Measurements from ENCODE around the gene AGTR1.

The AGTR1 gene

DNA sequence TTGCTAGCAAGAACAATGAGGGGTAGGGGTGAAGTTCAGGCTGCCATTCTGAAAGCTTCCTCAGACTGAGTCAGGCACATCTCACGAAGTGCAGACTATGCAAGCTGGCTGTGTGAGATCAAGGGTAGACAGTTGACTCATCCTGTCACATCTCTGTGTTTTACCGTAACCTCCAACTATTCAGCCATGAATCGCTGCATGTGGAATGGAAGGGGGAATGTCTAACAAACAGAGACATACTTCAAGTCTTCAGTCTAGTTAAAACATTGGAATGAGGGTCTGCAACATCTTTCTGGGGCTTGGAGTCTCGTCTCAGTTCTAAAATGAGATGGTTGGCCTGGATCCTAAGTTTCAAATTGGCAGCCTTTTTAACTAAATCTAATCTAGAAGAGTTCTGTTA lies 25.9 kb downstream of the AGTR1 start:
- Histone ChIP-seq H3F3A (ENCODE audit: control insufficient read depth, insufficient read depth) (no peaks in the 10 kb centered on the region), H3K9me3 (ENCODE audit: control insufficient read depth, insufficient read depth, low read length) (no peaks in the 10 kb centered on the region), H4K20me1 (ENCODE audit: control insufficient read depth, insufficient read depth, low read depth, low read length) (no peaks in the 10 kb centered on the region), H3K4me1 (ENCODE audit: control insufficient read depth, low read length) (no peaks in the 10 kb centered on the region), H3K4me3 (ENCODE audit: low read length) (no peak overlapping the region), H3K36me3 (ENCODE audit: control insufficient read depth, low read length) (no peaks in the 10 kb centered on the region), H3K9me2 (replicated peaks; ENCODE audit: control insufficient read depth, low read length) (no peaks in the 10 kb centered on the region), H3K4me2 (ENCODE audit: low read length) (no peak overlapping the region), H3K27me3 (ENCODE audit: control insufficient read depth, low read length) (no peaks in the 10 kb centered on the region), H3K27ac (ENCODE audit: low read depth, low read length) (no peak overlapping the region), H3K79me2 (ENCODE audit: control insufficient read depth, low read length) (no peaks in the 10 kb centered on the region)
- TF ChIP-seq, protein P1, sequence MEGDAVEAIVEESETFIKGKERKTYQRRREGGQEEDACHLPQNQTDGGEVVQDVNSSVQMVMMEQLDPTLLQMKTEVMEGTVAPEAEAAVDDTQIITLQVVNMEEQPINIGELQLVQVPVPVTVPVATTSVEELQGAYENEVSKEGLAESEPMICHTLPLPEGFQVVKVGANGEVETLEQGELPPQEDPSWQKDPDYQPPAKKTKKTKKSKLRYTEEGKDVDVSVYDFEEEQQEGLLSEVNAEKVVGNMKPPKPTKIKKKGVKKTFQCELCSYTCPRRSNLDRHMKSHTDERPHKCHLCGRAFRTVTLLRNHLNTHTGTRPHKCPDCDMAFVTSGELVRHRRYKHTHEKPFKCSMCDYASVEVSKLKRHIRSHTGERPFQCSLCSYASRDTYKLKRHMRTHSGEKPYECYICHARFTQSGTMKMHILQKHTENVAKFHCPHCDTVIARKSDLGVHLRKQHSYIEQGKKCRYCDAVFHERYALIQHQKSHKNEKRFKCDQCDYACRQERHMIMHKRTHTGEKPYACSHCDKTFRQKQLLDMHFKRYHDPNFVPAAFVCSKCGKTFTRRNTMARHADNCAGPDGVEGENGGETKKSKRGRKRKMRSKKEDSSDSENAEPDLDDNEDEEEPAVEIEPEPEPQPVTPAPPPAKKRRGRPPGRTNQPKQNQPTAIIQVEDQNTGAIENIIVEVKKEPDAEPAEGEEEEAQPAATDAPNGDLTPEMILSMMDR (IDR thresholded peaks at IDR 0.05; ENCODE audit: low read depth, low read length, poor library complexity, severe bottlenecking) = no peak
- TF ChIP-seq EZH2phosphoT487 (IDR thresholded peaks at IDR 0.05; ENCODE audit: borderline replicate concordance, low read length) = no peak

DNA sequence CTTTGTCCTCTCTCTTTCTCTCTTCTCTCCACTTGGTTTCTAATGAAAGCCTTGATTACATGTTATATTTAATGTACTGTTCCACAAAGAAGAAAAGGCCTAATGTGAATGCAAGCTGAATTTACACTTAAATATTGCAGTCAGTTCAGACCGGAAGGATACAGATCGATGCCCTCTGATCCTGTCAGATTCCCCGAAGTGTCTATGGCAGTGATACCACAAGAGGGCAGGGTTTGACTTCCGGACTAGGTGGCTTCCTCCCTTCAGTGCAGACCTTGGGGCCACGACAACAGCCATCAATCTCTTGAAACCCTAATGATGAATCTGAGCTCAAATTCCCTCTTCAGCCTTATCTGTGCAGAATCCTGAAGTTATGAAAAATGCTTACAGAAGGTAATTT lies 29.5 kb downstream of the AGTR1 start:
- H3K4me2 ChIP-seq (ENCODE audit: low read length) = no peak overlapping the region
- no peaks in the 10 kb centered on the region for H3K27me3 ChIP-seq (ENCODE audit: control insufficient read depth, low read length)
- no peak overlapping the region for H3K4me3 ChIP-seq (ENCODE audit: low read length)
- no peak overlapping the region for H3K27ac ChIP-seq (ENCODE audit: low read depth, low read length)
- H4K20me1 ChIP-seq (ENCODE audit: control insufficient read depth, insufficient read depth, low read depth, low read length) = no peaks in the 10 kb centered on the region
- no peaks in the 10 kb centered on the region for H3K4me1 ChIP-seq (ENCODE audit: control insufficient read depth, low read length)
- H3K36me3 ChIP-seq (ENCODE audit: control insufficient read depth, low read length) = no peaks in the 10 kb centered on the region
- TF ChIP-seq EZH2phosphoT487 (IDR thresholded peaks at IDR 0.05; ENCODE audit: borderline replicate concordance, low read length) = no peak
- TF ChIP-seq, protein P1 (IDR thresholded peaks at IDR 0.05; ENCODE audit: low read depth, low read length, poor library complexity, severe bottlenecking) = peak; percentile 39
- no peaks in the 10 kb centered on the region for H3F3A ChIP-seq (ENCODE audit: control insufficient read depth, insufficient read depth)
- no peaks in the 10 kb centered on the region for H3K9me3 ChIP-seq (ENCODE audit: control insufficient read depth, insufficient read depth, low read length)
- H3K9me2 ChIP-seq (replicated peaks; ENCODE audit: control insufficient read depth, low read length) = no peaks in the 10 kb centered on the region
- no peaks in the 10 kb centered on the region for H3K79me2 ChIP-seq (ENCODE audit: control insufficient read depth, low read length)

DNA sequence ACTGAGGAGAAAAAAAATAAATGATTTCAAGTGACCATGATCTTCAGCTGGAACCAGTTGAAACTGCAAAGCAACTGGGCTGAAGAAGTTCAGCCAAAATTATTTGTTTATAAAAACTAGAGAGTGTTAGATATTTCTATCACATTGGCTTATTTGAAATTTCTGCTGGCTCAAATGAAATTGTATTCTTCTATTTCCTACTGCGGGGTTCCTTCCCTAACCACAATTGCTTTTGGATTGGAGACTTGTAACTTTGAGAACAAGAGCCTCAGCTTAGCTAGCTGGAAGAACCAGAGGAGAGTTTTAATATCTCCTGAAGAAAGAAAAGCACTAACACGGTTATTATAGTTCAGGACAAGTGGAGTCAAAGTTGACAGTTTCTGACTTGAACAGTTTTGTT lies 31.1 kb downstream of the AGTR1 start:
- H3K27me3 ChIP-seq (ENCODE audit: control insufficient read depth, low read length) = no peaks in the 10 kb centered on the region
- no peaks in the 10 kb centered on the region for H3K4me1 ChIP-seq (ENCODE audit: control insufficient read depth, low read length)
- no peak overlapping the region for H3K4me2 ChIP-seq (ENCODE audit: low read length)
- H3K9me2 ChIP-seq (replicated peaks; ENCODE audit: control insufficient read depth, low read length) = no peaks in the 10 kb centered on the region
- H3K9me3 ChIP-seq (ENCODE audit: control insufficient read depth, insufficient read depth, low read length) = no peaks in the 10 kb centered on the region
- H3F3A ChIP-seq (ENCODE audit: control insufficient read depth, insufficient read depth) = no peaks in the 10 kb centered on the region
- H3K36me3 ChIP-seq (ENCODE audit: control insufficient read depth, low read length) = no peaks in the 10 kb centered on the region
- H3K4me3 ChIP-seq (ENCODE audit: low read length) = no peak overlapping the region
- TF ChIP-seq, protein P1 (IDR thresholded peaks at IDR 0.05; ENCODE audit: low read depth, low read length, poor library complexity, severe bottlenecking) = no peak
- no peak for TF ChIP-seq EZH2phosphoT487 (IDR thresholded peaks at IDR 0.05; ENCODE audit: borderline replicate concordance, low read length)
- no peak overlapping the region for H3K27ac ChIP-seq (ENCODE audit: low read depth, low read length)
- no peaks in the 10 kb centered on the region for H3K79me2 ChIP-seq (ENCODE audit: control insufficient read depth, low read length)
- H4K20me1 ChIP-seq (ENCODE audit: control insufficient read depth, insufficient read depth, low read depth, low read length) = no peaks in the 10 kb centered on the region

Measured in DOHH2 (cell line).